ENCODE results near the gene POLR3A.

GRCh38 chr10:77921395-77921794 is 107.9 kb downstream of the POLR3A start:
- no peak for TF ChIP-seq CTCF (IDR thresholded peaks at IDR 0.05; ENCODE audit: low read depth, low read length)
- no peak for TF ChIP-seq EZH2phosphoT487 (IDR thresholded peaks at IDR 0.05; ENCODE audit: low read depth)

Data from OCI-LY3 (cell line).